HG03558 (cell line): ENCODE results near the gene COX18.

Source experiments
- ATAC-seq: cut with Tn5 transposase; IDR thresholded peaks from one replicate; pipeline ENCODE4 v1.9.1; 2021; ENCODE audit warnings: moderate number of reproducible peaks; ENCODE audit not compliant: unreplicated experiment; ENCODE audit errors: extremely low read depth

COX18 gene

DNA sequence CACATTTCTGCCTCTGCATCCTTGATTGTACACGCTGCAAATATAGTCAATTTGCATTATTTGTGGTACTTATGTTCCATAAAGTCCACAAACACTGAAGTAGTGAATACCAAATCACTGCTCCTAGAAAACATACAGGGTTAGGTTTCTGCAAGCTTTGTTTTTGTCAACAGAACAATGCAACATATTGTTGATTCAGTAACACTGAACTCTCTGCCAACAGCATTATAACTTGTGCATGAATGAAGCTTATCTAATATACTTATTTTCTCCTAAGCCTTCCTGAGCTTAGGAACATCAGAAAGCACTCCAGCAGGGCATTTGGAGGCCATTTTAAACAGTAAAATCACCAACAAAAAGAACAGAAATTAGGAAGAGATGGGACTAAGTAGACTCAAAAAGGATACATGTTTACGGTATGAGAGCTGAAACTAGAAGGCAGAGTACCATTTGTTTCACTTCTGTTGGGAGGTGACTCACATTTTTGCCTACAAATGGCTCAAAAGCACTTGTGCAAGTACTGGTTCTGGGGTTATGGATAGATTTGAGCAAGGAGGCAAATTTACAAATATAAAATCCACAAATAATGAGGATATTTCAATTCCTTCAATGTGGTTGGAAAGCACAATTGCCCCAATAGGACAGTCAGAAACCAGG lies 14.1 kb downstream of the COX18 start:
- peak; percentile 86 for ATAC-seq

DNA sequence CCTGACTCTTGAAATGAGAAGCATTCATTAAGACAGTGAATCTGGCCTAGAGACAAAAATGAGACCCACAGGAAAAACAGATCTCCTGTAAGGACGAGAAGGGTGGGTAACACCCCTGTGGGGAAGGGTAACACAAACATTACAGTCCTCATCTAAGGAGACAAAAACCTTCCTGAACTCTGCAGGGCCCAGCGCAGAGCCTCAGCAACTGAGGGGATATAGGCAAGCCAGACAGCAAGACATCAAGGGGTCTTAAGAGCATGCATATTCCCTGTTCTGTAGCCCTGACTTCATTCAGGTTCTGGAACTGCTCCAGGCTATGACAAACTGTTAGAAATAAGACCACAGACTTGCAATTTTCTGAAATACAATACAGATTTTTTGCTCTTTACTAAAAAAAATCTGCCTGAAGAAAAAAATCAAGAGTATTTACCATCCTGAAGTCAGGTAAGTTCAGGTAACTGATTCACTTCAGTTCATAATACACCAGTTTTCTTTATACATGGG lies 15.5 kb downstream of the COX18 start:
- ATAC-seq: no peak

DNA sequence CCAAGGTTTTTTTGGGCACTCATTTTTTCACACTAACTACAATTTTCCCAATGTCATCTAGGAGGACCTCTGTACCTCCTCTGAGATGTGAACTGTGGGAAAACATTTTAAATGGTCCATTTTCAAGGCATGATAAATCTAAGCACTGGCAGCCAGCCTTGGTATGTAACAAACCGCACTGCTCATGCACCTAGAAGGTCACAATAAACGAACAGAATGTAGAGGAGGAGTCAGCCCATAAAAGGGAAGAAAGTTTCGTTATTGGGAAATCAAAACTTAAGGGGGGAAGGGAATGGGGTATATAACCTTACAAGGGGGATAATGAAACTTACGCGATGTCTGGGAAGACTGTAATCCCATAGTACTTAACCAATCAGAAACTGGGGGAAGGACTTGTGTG lies 16.4 kb downstream of the COX18 start:
- ATAC-seq: no peak

DNA sequence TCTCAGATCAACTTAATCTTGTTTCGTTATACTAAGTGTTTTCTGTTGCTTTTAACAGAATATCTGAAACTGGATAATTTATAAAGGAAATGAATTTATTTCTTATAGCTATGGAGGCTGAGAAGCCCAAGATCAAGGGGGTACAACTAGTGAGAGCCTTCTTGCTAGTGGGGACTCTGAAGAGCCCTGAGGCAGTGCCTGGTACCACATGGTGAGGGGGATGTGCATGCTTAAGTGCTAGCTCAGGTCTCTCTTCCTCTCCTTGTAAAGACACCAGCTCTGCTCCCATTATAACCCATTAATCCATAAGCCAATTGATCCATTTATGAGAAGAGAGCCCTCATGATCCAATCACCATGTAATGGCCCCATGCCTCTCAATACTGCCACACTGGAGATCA lies 17.9 kb downstream of the COX18 start:
- no peak for ATAC-seq

DNA sequence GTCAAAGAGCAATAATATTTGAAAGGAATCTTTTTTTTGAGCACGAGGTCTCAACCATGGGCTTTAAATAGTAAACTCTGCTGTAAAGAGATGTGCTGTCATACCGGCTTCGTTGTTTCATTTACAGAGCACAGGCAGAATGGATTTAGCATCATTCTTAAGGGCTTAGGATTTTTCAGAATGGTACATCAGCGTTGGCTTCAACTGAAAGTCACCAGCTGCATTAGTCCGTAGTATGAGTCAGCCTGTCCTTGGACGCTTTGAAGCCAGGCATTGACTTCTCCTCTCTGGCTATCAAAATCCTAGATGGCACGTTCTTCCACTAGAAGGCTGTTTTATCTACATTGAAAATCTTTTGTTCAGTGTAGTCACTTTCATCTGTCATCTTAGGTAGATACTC lies 23.6 kb downstream of the COX18 start:
- no peak for ATAC-seq

GRCh38 chr4:73037057-73037456 lies 32.5 kb downstream of the COX18 start:
- no peak for ATAC-seq

- no peak for ATAC-seq
Observed at GRCh38 chr4:73036123-73036522, 33.4 kb downstream of the COX18 start.

- no peak for ATAC-seq
Observed at GRCh38 chr4:73034896-73035295, 34.6 kb downstream of the COX18 start.

DNA sequence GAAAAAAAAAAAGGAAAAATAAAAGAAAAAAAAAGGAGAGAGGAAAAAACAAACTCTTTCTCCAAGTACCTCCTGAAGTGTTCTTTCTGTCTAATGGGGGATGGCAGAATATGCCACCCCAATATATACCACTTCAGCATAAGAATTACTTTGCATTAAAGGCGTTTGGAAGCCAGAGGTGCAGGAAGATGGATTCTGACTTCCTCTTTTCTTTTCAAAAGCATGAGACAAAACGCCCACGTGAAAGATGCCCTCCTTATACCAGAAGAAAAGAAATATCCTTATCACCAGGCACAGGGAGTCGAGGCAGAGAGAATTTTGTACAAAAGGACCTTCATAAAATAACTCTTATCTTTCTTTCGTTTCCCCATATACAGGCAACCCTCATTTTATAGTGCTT lies 40.9 kb downstream of the COX18 start:
- ATAC-seq: no peak

DNA sequence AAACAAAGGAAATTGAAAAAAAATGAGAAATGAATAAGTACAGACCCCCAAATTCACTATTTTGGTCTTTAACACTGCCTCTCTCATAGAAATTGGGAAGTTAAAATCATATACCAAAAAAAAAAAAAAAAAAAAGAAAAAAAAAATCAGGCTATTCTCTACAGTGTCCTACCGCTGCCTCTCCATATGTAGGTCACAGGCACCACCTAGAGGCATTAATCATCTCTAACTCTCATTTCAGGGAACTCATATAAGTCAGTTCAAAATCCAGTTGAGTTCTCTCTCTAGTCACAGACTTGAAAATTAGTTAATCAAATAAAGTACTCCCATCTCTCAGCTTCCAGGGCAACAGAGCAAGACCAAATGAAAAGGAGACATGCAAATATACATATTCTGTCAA lies 47.9 kb downstream of the COX18 start:
- no peak for ATAC-seq

DNA sequence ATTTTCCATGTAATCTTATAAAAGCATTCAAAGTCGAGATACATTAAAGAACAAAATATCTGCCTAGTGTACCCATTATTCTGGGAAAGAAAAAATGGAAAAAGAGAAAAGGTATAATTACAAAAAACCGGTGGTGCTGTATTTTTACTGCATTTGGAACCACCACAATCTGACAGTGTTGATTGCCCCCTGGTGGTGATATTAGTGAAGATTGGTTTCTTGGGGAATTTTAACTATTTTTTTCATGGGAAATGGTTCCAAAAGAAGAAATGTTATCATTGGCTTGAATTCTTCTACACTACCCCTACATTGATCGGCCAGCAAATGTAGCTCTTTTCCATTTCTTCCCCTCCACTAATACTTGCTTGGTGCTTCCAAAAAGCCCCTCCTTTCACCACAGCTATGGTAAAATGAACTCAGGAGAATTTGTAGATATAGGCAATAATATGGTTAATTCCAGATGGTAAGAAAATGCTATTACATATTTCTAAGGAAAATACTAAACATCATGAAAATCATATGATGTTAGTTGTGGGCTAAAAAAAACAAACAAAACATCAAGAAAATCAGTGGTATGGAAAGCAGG lies 50.0 kb downstream of the COX18 start:
- ATAC-seq: no peak

GRCh38 chr4:73018595-73018994 lies 50.9 kb downstream of the COX18 start:
- ATAC-seq: no peak

DNA sequence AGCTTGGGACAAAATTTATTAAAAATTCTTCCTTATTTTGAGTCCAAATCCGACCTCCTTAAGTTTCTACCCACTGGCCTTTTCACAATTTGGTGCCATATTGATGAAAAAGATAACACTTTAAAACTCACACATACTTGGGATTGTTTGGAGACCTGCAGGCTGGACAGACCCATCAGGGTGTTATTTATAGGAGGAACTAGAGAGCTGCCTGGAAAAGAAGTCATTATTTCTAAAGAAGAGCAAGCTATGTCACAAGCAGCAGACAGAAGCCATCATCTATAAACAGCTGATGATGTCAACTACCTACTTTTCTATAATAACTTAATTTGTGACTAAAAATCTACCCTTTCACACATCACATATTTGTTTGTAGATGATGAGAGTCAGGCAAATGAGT lies 56.2 kb downstream of the COX18 start:
- no peak for ATAC-seq

DNA sequence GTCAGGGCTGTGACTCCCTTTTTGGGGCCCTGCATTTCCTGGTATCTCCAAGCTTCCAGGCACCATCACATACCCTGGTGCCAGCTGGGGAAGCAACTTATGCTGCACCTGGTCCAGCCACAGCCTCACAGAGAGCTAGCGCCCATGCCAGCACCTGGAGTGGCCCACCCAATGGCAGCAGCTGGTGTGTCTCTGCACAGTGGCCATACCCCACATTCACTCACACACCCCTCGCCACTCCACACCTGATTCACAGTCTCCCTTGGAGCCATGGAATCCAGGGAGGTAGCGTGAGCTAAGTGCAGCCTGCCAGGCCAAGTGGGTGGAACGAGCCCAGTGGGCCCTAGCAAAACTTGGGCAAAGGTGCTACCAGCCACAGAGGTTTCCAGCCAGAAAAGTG lies 56.8 kb downstream of the COX18 start:
- ATAC-seq: no peak

- ATAC-seq: no peak
Observed at GRCh38 chr4:73011629-73011985, 57.9 kb downstream of the COX18 start.

DNA sequence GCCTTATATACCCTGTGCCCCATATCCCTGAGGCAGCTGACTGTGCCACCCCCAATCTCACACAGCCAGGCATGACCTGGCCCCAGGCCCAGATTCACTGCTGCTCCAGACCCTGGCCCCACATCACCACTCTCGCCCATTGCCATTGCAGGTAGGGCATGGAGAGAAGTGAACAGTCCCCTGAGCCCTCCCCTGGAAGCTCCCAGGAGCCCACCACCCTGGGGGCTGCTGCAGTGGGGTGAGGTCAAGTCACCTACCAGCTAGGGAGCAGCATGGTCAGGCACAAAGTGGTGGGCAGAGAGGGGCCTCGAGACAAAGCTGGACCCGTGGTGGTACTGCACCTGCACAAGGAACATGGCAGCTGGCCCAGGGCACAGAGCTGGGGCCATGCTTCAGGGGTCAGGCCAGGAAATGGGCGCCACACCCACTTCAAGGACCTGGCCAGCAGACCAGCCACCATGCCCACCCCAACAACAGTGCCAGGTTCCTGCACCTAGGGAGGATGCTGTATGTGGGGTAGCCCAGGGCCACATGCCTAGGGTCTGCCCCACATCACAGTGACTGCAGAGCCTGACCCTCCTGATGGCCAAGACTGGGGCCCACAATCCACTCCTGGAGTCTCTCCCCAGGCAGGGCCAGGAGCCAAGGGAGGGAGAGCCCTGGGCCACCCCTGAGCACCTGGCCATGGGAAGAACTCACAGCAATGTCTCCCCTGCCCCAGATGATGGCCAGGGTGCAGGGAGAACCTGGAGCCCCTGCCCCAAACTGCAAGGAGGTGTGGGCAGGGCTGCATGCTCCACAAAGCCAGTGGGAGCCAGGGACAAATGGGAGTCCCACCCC lies 58.5 kb downstream of the COX18 start:
- ATAC-seq: no peak

GRCh38 chr4:73007526-73008100 lies 61.9 kb downstream of the COX18 start:
- no peak for ATAC-seq

- peak; percentile 89 for ATAC-seq
Observed at GRCh38 chr4:73006286-73006990, 63.1 kb downstream of the COX18 start.

DNA sequence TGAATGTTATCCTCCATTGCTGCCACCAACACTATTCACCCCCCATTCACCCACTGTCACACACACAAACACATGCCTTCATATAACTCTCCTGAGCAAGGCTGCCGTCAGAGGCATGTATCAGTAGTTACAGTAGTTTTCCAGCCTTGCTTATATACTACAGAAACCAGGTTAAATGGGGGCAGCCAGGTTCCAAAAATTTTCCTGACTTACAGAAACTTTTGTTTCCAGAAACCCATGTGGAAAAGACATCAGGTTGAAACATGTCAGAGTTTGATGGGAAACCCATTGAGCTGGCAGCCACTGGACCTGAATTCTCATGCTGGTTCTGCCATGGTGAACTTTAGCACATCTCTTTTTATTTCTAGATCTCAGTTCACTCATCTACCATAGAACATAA lies 64.0 kb downstream of the COX18 start:
- ATAC-seq: no peak
